OCI-LY7 (cell line): ENCODE results near the gene NRF1. TPM values are rescaled to one million over a fixed set of nuclear protein-coding genes. Genes with fewer than 3 reads are reported as not detected.

Experiments
- BruUV-seq: library from RNA; stranded (reverse); fragments of 400-500 nt; replicated peaks from 2 replicates; lab custom pipeline; 2021; lab: Mats Ljungman, UMichigan
- CTCF ChIA-PET: fragments of 300-600 bp; sonication (Branson Sonifier 250); formaldehyde crosslinking; loops from one replicate; lab custom pipeline; 2022; ENCODE audit warnings: antibody characterized with exemption; ENCODE audit not compliant: unreplicated experiment; lab: Charles Lee
- POLR2A ChIA-PET: fragments of 300-600 bp; sonication (Branson Sonifier 250); formaldehyde crosslinking; loops from one replicate; lab custom pipeline; 2022; ENCODE audit warnings: antibody characterized with exemption; lab: Charles Lee
- DNase-seq: peaks from one replicate; pipeline ENCODE4 v3.0.0-alpha.2; 2015; ENCODE audit warnings: low spot score
- H2AFZ ChIP-seq: fragments of 200-600 bp; sonication (generic), shearing (Covaris generic); 2 replicates; pipeline ENCODE4 v1.6.1; 2014; ENCODE audit warnings: mild to moderate bottlenecking, antibody characterized with exemption, low read length, moderate library complexity
- H3K27ac ChIP-seq: fragments of 200-600 bp; sonication (generic); 2 replicates; pipeline ENCODE4 v1.5.1; 2014; ENCODE audit warnings: mixed run types, low read depth, mild to moderate bottlenecking, moderate library complexity, low read length, inconsistent platforms; ENCODE audit not compliant: poor library complexity, severe bottlenecking
- H3K36me3 ChIP-seq: fragments of 200-600 bp; sonication (generic); 2 replicates; pipeline ENCODE4 v1.6.1; 2014; ENCODE audit warnings: mild to moderate bottlenecking, antibody characterized with exemption, low read length, moderate library complexity, mixed read lengths; ENCODE audit not compliant: insufficient read depth
- H3K4me1 ChIP-seq: fragments of 200-600 bp; sonication (generic); 2 replicates; pipeline ENCODE4 v1.5.1; 2014; ENCODE audit warnings: mild to moderate bottlenecking, low read length; ENCODE audit not compliant: insufficient read depth, poor library complexity, severe bottlenecking
- H3K4me2 ChIP-seq: fragments of 200-600 bp; sonication (generic); 2 replicates; pipeline ENCODE4 v1.6.1; 2014; ENCODE audit warnings: mild to moderate bottlenecking, low read length
- H3K4me3 ChIP-seq: fragments of 200-600 bp; sonication (generic); 2 replicates; pipeline ENCODE4 v1.5.1; 2014; ENCODE audit warnings: mild to moderate bottlenecking, low read depth, low read length; ENCODE audit not compliant: poor library complexity, severe bottlenecking
- H3K79me2 ChIP-seq: fragments of 200-600 bp; sonication (generic); 2 replicates; pipeline ENCODE4 v1.6.1; 2016; ENCODE audit warnings: low read depth, mild to moderate bottlenecking, low read length, moderate library complexity, mixed read lengths; ENCODE audit not compliant: insufficient read depth
- H3K9me2 ChIP-seq: fragments of 200-600 bp; sonication (generic); 2 replicates; pipeline ENCODE4 v1.6.1; 2016; ENCODE audit warnings: mild to moderate bottlenecking, low read length, mixed read lengths; ENCODE audit not compliant: insufficient read depth
- H3K9me3 ChIP-seq: fragments of 200-600 bp; sonication (generic); 2 replicates; pipeline ENCODE4 v1.6.1; 2014; ENCODE audit warnings: mild to moderate bottlenecking, mixed run types, low read length, mixed read lengths
- H4K20me1 ChIP-seq: fragments of 200-600 bp; sonication (generic); 2 replicates; pipeline ENCODE4 v1.6.1; 2014; ENCODE audit warnings: mild to moderate bottlenecking, antibody characterized with exemption, low read length, moderate library complexity, mixed read lengths; ENCODE audit not compliant: insufficient read depth
- CTCF ChIP-seq: fragments of 200-600 bp; sonication (generic); conservative IDR thresholded peaks from 2 replicates; pipeline ENCODE4 v1.5.1; 2014; ENCODE audit warnings: mild to moderate bottlenecking, antibody characterized with exemption, low read length, moderate library complexity, mixed read lengths
- EZH2phosphoT487 ChIP-seq: fragments of 200-600 bp; sonication (generic); IDR thresholded peaks from 2 replicates; pipeline ENCODE4 v1.6.1; 2018; ENCODE audit warnings: low read depth, borderline replicate concordance, mild to moderate bottlenecking, mixed run types, antibody characterized with exemption, low read length, moderate library complexity, mixed read lengths
- intact Hi-C: fragments of 100-400 bp; cut with micrococcal nuclease; formaldehyde crosslinking; loops from one replicate; pipeline ENCODE4 v1.10.0; 2022; ENCODE audit not compliant: unreplicated experiment
- total RNA-seq, 2 experiments: library from RNA; depleted of rRNA in 1 of 2; stranded (reverse); fragments of >200 nt in 1 of 2; shearing (Covaris generic) in 1 of 2; gene quantifications; 2 replicates each; pipeline ENCODE4 v1.2.3, GENCODE V29; 2014 to 2022

Gene NRF1
- total RNA-seq, 2 experiments from 2014 or later, result 26.5 to 26.9 TPM

GRCh38 chr7:129606803-129607202 lies 4.7 kb upstream of the NRF1 start:
- no TSS peak for BruUV-seq
- H3K4me1 ChIP-seq, result peaks cover 5% of the 10 kb centered on the region
- no peak for TF ChIP-seq EZH2phosphoT487
- no peak for TF ChIP-seq CTCF
- peaks cover 44% of the 10 kb centered on the region for H3K36me3 ChIP-seq
- no peaks in the 10 kb centered on the region for H3K9me3 ChIP-seq
- H3K79me2 ChIP-seq, result peaks cover 14% of the 10 kb centered on the region; the same call in 1 of the 2 replicates
- no peak overlapping the region for H3K4me3 ChIP-seq
- no peak overlapping the region for H2AFZ ChIP-seq
- intact Hi-C loops, result no loop called here
- POLR2A ChIA-PET, result interaction anchor here (2.2 kb wide), 1 partner anchor 10 kb away, joined by 6 read pairs; no protein-coding TSS in a partner anchor
- peak; percentile 30 for DNase-seq
- no peak overlapping the region for H3K27ac ChIP-seq
- no peaks in the 10 kb centered on the region; the same call in 1 of the 2 replicates for H4K20me1 ChIP-seq
- CTCF ChIA-PET, result no interaction called here
- no peak overlapping the region for H3K4me2 ChIP-seq
- H3K9me2 ChIP-seq, result no peaks in the 10 kb centered on the region

GRCh38 chr7:129607471-129608120 lies 3.9 kb upstream of the NRF1 start:
- no peaks in the 10 kb centered on the region for H3K9me3 ChIP-seq
- CTCF ChIA-PET, result no interaction called here
- peak; percentile 46 for DNase-seq
- BruUV-seq, result no TSS peak
- H2AFZ ChIP-seq, result no peak overlapping the region
- intact Hi-C loops, result no loop called here
- H4K20me1 ChIP-seq, result no peaks in the 10 kb centered on the region; the same call in 1 of the 2 replicates
- TF ChIP-seq CTCF (peak; percentile 74), EZH2phosphoT487 (no peak)
- H3K79me2 ChIP-seq, result peaks cover 18% of the 10 kb centered on the region
- POLR2A ChIA-PET, result no interaction called here
- no peak overlapping the region for H3K4me2 ChIP-seq
- H3K4me3 ChIP-seq, result no peak overlapping the region
- no peaks in the 10 kb centered on the region for H3K9me2 ChIP-seq
- H3K36me3 ChIP-seq, result peaks cover 44% of the 10 kb centered on the region
- peaks cover 5% of the 10 kb centered on the region for H3K4me1 ChIP-seq
- H3K27ac ChIP-seq, result no peak overlapping the region

- Histone ChIP-seq H2AFZ (no peak overlapping the region), H3K9me3 (no peaks in the 10 kb centered on the region), H3K36me3 (peaks cover 44% of the 10 kb centered on the region), H3K4me3 (no peak overlapping the region), H3K79me2 (peaks cover 38% of the 10 kb centered on the region), H3K9me2 (no peaks in the 10 kb centered on the region), H3K4me2 (peak overlapping the region; percentile 77; the same call in 1 of the 2 replicates), H4K20me1 (peaks cover 9% of the 10 kb centered on the region; the same call in 1 of the 2 replicates), H3K4me1 (peaks cover 24% of the 10 kb centered on the region), H3K27ac (no peak overlapping the region)
- intact Hi-C loops, result no loop called here
- TF ChIP-seq CTCF (no peak), EZH2phosphoT487 (no peak)
- POLR2A ChIA-PET, result no interaction called here
- CTCF ChIA-PET, result no interaction called here
- BruUV-seq, result no TSS peak
- no peak for DNase-seq
These were observed 1.9 kb upstream of the NRF1 start for GRCh38 chr7:129609666-129610065.
